OCI-LY3 (cell line): Measurements from ENCODE around the gene TOLLIP.

Experiments
- CTCF ChIP-seq: fragments of 200-600, 300-600 bp; sonication (generic); IDR thresholded peaks from 2 replicates; pipeline ENCODE4 v1.5.1; 2014; ENCODE audit warnings: antibody characterized with exemption, low read length, low read depth
- EZH2phosphoT487 ChIP-seq: fragments of 200-600 bp; shearing (Covaris generic); IDR thresholded peaks from 2 replicates; pipeline ENCODE4 v1.6.1; 2018; ENCODE audit warnings: antibody characterized with exemption, mixed run types, low read depth

- TF ChIP-seq CTCF: peak; percentile 26; the same call in 1 of the 2 replicates
- TF ChIP-seq EZH2phosphoT487: no peak
These were observed 83.0 kb downstream of the TOLLIP start for GRCh38 chr11:1226226-1226985.
